Measurements from ENCODE around the gene CD163. TPM values are rescaled to one million over a fixed set of nuclear protein-coding genes. Genes with fewer than 3 reads are reported as not detected.

The CD163 gene
- total RNA-seq, 1 experiment from 2014 or later: 0.07 TPM

DNA sequence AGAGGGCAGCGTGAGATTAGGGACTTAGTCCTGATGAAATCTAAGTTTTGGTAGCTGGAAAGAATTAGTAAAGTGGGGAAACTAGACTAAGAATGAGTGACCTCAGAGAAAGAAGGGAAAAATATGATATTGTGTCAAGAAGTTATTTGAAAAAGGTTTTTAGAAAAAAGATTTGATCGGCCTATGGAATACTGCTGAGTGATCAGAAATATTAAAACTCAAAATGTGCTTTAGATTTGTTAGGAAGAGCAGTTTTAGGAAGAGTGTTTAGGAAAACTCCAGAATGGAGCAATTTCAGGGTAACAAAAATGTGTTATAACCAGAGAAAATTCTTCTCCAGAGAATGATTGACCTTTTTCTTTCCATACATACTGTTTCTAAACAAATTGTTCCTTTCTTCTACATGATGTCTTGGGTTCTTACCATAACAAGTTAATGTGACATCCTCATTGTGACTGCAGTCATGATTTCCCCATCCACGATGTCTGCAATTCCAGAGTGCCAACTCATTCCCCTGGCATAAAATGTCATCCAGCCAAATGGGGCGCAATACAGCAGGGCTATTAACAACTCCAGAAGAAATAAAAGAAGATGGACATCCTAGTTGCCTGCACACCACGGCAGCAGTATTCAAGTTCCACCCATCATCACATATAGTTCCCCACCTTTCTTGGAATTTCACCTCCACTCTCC is 71.4 kb downstream of the CD163 start:
- no peak overlapping the region for H4K8ac ChIP-seq (replicated peaks; ENCODE audit: insufficient read length, low read depth, low read length)
- TF ChIP-seq CTCF (conservative IDR thresholded peaks at IDR 0.05): no peak
- H3K18ac ChIP-seq (ENCODE audit: insufficient read length, low read depth, low read length): no peak overlapping the region
- no peak overlapping the region for H3K14ac ChIP-seq (ENCODE audit: insufficient read depth, low read length)
- no peak for DNase-seq
- H3K79me2 ChIP-seq (ENCODE audit: insufficient read depth, low read length): no peaks in the 10 kb centered on the region
- H3K4me3 Mint-ChIP-seq: no peak overlapping the region
- H3K4ac ChIP-seq (ENCODE audit: low read depth, low read length): no peak overlapping the region
- 100% methylated on average over 1 of the region's 5 CpGs for WGBS (ENCODE audit: extremely low coverage, insufficient read length, low lambda C conversion rate)
- no peak overlapping the region for H2AFZ ChIP-seq (ENCODE audit: low read length)
- H3K23ac ChIP-seq (ENCODE audit: insufficient read length, low read depth, low read length): no peak overlapping the region
- no peak overlapping the region for H3K4me2 ChIP-seq (ENCODE audit: insufficient read depth, insufficient read length, low read length)
- H2BK20ac ChIP-seq (ENCODE audit: low read depth, low read length, poor library complexity, severe bottlenecking): no peak overlapping the region
- no peaks in the 10 kb centered on the region for H4K20me1 ChIP-seq (ENCODE audit: control insufficient read depth, insufficient read depth, insufficient read length)
- H4K5ac ChIP-seq (ENCODE audit: insufficient read length, low read depth, low read length): no peak overlapping the region
- H2BK120ac ChIP-seq (ENCODE audit: low read depth, low read length, poor library complexity, severe bottlenecking): no peak overlapping the region
- H3K9ac ChIP-seq (ENCODE audit: extremely low read depth, insufficient read length, low read length): no peak overlapping the region
- H2AK5ac ChIP-seq (ENCODE audit: insufficient read length, low read length): no peak overlapping the region
- no peak overlapping the region for H3K56ac ChIP-seq (ENCODE audit: insufficient read length, low read depth, low read length)
- H3K4me1 ChIP-seq (ENCODE audit: insufficient read depth, low read length): no peaks in the 10 kb centered on the region; the same call in 1 of the 2 replicates
- no peak overlapping the region for H2BK15ac ChIP-seq (ENCODE audit: low read depth, low read length)
- no peaks in the 10 kb centered on the region for H3K27me3 ChIP-seq (ENCODE audit: insufficient read depth, low read length)
- H3K27me3 Mint-ChIP-seq (ENCODE audit: low read depth): no peaks in the 10 kb centered on the region
- no peak overlapping the region for H3K27ac ChIP-seq (ENCODE audit: insufficient read length, low read depth, low read length)
- H3T11ph ChIP-seq (ENCODE audit: low read length): no peak overlapping the region
- H3K36me3 Mint-ChIP-seq (ENCODE audit: insufficient read depth in 1 of 3, low read depth in 3 of 3): no peaks in the 10 kb centered on the region
- H2BK12ac ChIP-seq (ENCODE audit: insufficient read length, low read depth, low read length): no peak overlapping the region
- H3K79me1 ChIP-seq (ENCODE audit: insufficient read depth, low read depth, low read length, poor library complexity, severe bottlenecking): no peaks in the 10 kb centered on the region
- H3K9me3 Mint-ChIP-seq: no peaks in the 10 kb centered on the region
- H4K91ac ChIP-seq (ENCODE audit: insufficient read length, low read depth, low read length): no peak overlapping the region
- H2BK5ac ChIP-seq (ENCODE audit: insufficient read length, low read length): no peak overlapping the region
- no peaks in the 10 kb centered on the region for H3K23me2 ChIP-seq (ENCODE audit: insufficient read length, low read depth, low read length, poor library complexity, severe bottlenecking)
- no peaks in the 10 kb centered on the region for H3K9me3 ChIP-seq (ENCODE audit: control insufficient read depth, low read depth, low read length)
- H3K27ac Mint-ChIP-seq: no peak overlapping the region
- H3K4me1 Mint-ChIP-seq: peaks cover 0 to 7% of the 10 kb centered on the region in 2 experiments; a peak in 3 of 4 replicates

Other genes with a start within 250 kb of the CD163 start
- gene ACSM4, start 199.7 kb downstream of the CD163 start, total RNA-seq (2021): not detected in 2 replicates
- gene CD163L1, start 59.6 kb downstream of the CD163 start, total RNA-seq (2021): 0.18 and 0.39 TPM in 2 replicates
- not detected in 2 replicates for gene APOBEC1, start 162.1 kb upstream of the CD163 start, total RNA-seq (2021)
- gene GDF3, start 192.0 kb upstream of the CD163 start, total RNA-seq (2021): 9.1 and 9.9 TPM in 2 replicates
- 1.4 and 2.0 TPM in 2 replicates for gene DPPA3, start 207.7 kb upstream of the CD163 start, total RNA-seq (2021)
- gene CLEC4C, start 243.6 kb upstream of the CD163 start, total RNA-seq (2021): 0.26 TPM in 2 replicates